Karpas-422 (cell line): ENCODE results near the gene PLEKHG7. TPM values are rescaled to one million over a fixed set of nuclear protein-coding genes. Genes with fewer than 3 reads are reported as not detected.

Experiments
- DNase-seq: peaks from one replicate; pipeline ENCODE4 v3.0.0-alpha.2; 2015
- H2AFZ ChIP-seq: fragments of 200-600 bp; sonication (generic); 2 replicates; pipeline ENCODE4 v1.6.1; 2014; ENCODE audit warnings: antibody characterized with exemption, low read length, mixed read lengths
- H3K27ac ChIP-seq: fragments of 200-600 bp; sonication (generic); 2 replicates; pipeline ENCODE4 v1.5.1; 2014; ENCODE audit warnings: mild to moderate bottlenecking, low read length, moderate library complexity
- H3K27me3 ChIP-seq: fragments of 200-600 bp; sonication (generic); 2 replicates; pipeline ENCODE4 v1.6.1; 2014; ENCODE audit warnings: low read length, mixed read lengths
- H3K36me3 ChIP-seq: fragments of 200-600 bp; sonication (generic); 2 replicates; pipeline ENCODE4 v1.6.1; 2014; ENCODE audit warnings: low read length, mixed read lengths; ENCODE audit not compliant: insufficient read depth
- H3K4me1 ChIP-seq: fragments of 200-600 bp; sonication (generic); 2 replicates; pipeline ENCODE4 v1.6.1; 2014; ENCODE audit warnings: mild to moderate bottlenecking, low read length, mixed read lengths
- H3K4me2 ChIP-seq: fragments of 200-600 bp; sonication (generic); 2 replicates; pipeline ENCODE4 v1.6.1; 2014; ENCODE audit warnings: low read length, low read depth, mild to moderate bottlenecking; ENCODE audit not compliant: poor library complexity, severe bottlenecking
- H3K4me3 ChIP-seq: fragments of 200-600 bp; sonication (generic); 2 replicates; pipeline ENCODE4 v1.5.1; 2014; ENCODE audit warnings: mild to moderate bottlenecking, antibody characterized with exemption, low read length, mixed read lengths
- H3K79me2 ChIP-seq: fragments of 200-600 bp; sonication (generic); 2 replicates; pipeline ENCODE4 v1.6.1; 2014; ENCODE audit warnings: mild to moderate bottlenecking, low read length, mixed read lengths
- H3K9ac ChIP-seq: fragments of 200-600 bp; sonication (generic); 2 replicates; pipeline ENCODE4 v1.6.0; 2014; ENCODE audit warnings: low read length
- H3K9me2 ChIP-seq: fragments of 200-600 bp; sonication (generic), shearing (Covaris generic); replicated peaks from 2 replicates; pipeline ENCODE4 v1.6.0; 2014; ENCODE audit warnings: mild to moderate bottlenecking, low read length, moderate library complexity; ENCODE audit not compliant: insufficient read depth
- H3K9me3 ChIP-seq: fragments of 300-700, 200-600 bp; sonication (generic); 2 replicates; pipeline ENCODE4 v1.6.1; 2014; ENCODE audit warnings: low read length, mixed read lengths
- H4K20me1 ChIP-seq: fragments of 200-600 bp; sonication (generic); 2 replicates; pipeline ENCODE4 v1.6.1; 2014; ENCODE audit warnings: mild to moderate bottlenecking, antibody characterized with exemption, low read length, low read depth; ENCODE audit not compliant: insufficient read depth
- total RNA-seq: library from RNA; depleted of rRNA; stranded (reverse); fragments of >200 nt; shearing (Covaris generic); gene quantifications from 2 replicates; pipeline ENCODE4 v1.2.3, GENCODE V29; 2014; ENCODE audit warnings: low replicate concordance

The PLEKHG7 gene
- total RNA-seq, 1 experiment from 2014 or later, result not detected

- Histone ChIP-seq H2AFZ (no peak overlapping the region), H3K9me2 (no peaks in the 10 kb centered on the region), H3K4me1 (no peaks in the 10 kb centered on the region), H3K4me2 (no peak overlapping the region), H3K36me3 (no peaks in the 10 kb centered on the region), H3K9ac (no peak overlapping the region), H3K27me3 (no peaks in the 10 kb centered on the region), H4K20me1 (no peaks in the 10 kb centered on the region), H3K4me3 (no peak overlapping the region), H3K9me3 (no peaks in the 10 kb centered on the region), H3K27ac (no peak overlapping the region), H3K79me2 (no peaks in the 10 kb centered on the region)
- DNase-seq, result no peak
Observed at GRCh38 chr12:92718483-92718990, 15.7 kb downstream of the PLEKHG7 start.

- no peaks in the 10 kb centered on the region for H4K20me1 ChIP-seq
- H3K36me3 ChIP-seq, result no peaks in the 10 kb centered on the region
- H2AFZ ChIP-seq, result no peak overlapping the region
- no peak overlapping the region for H3K4me2 ChIP-seq
- H3K9ac ChIP-seq, result no peak overlapping the region
- H3K27ac ChIP-seq, result no peak overlapping the region
- no peaks in the 10 kb centered on the region for H3K27me3 ChIP-seq
- DNase-seq, result no peak
- H3K79me2 ChIP-seq, result no peaks in the 10 kb centered on the region
- H3K9me2 ChIP-seq, result no peaks in the 10 kb centered on the region
- no peaks in the 10 kb centered on the region for H3K4me1 ChIP-seq
- H3K9me3 ChIP-seq, result no peaks in the 10 kb centered on the region
- no peak overlapping the region for H3K4me3 ChIP-seq
Observed at GRCh38 chr12:92719674-92720073, 16.9 kb downstream of the PLEKHG7 start.

GRCh38 chr12:92721130-92721529 lies 18.3 kb downstream of the PLEKHG7 start:
- Histone ChIP-seq H3K4me1 (no peaks in the 10 kb centered on the region), H3K27ac (no peak overlapping the region), H3K4me2 (no peak overlapping the region), H3K79me2 (no peaks in the 10 kb centered on the region), H3K36me3 (no peaks in the 10 kb centered on the region), H3K27me3 (no peaks in the 10 kb centered on the region), H3K9me2 (no peaks in the 10 kb centered on the region), H2AFZ (no peak overlapping the region), H3K4me3 (no peak overlapping the region), H3K9me3 (no peaks in the 10 kb centered on the region), H4K20me1 (no peaks in the 10 kb centered on the region), H3K9ac (no peak overlapping the region)
- DNase-seq, result no peak

- Histone ChIP-seq H3K27ac (no peak overlapping the region), H3K27me3 (no peaks in the 10 kb centered on the region), H3K9ac (no peak overlapping the region), H3K36me3 (no peaks in the 10 kb centered on the region), H3K9me3 (no peaks in the 10 kb centered on the region), H4K20me1 (no peaks in the 10 kb centered on the region), H3K4me2 (no peak overlapping the region), H3K4me3 (no peak overlapping the region), H3K4me1 (no peaks in the 10 kb centered on the region), H3K79me2 (no peaks in the 10 kb centered on the region), H2AFZ (no peak overlapping the region), H3K9me2 (no peaks in the 10 kb centered on the region)
- no peak for DNase-seq
Observed at GRCh38 chr12:92721656-92722055, 18.9 kb downstream of the PLEKHG7 start.

- no peak overlapping the region for H3K9ac ChIP-seq
- no peak overlapping the region for H2AFZ ChIP-seq
- H3K4me1 ChIP-seq, result no peaks in the 10 kb centered on the region
- no peak for DNase-seq
- H3K27ac ChIP-seq, result no peak overlapping the region
- no peaks in the 10 kb centered on the region for H3K9me3 ChIP-seq
- H3K27me3 ChIP-seq, result no peaks in the 10 kb centered on the region
- H3K36me3 ChIP-seq, result no peaks in the 10 kb centered on the region
- no peaks in the 10 kb centered on the region for H3K79me2 ChIP-seq
- no peaks in the 10 kb centered on the region for H4K20me1 ChIP-seq
- no peaks in the 10 kb centered on the region for H3K9me2 ChIP-seq
- H3K4me3 ChIP-seq, result no peak overlapping the region
- H3K4me2 ChIP-seq, result no peak overlapping the region
Observed at GRCh38 chr12:92722897-92723296, 20.1 kb downstream of the PLEKHG7 start.

GRCh38 chr12:92726850-92727249 lies 24.1 kb downstream of the PLEKHG7 start:
- H3K9me3 ChIP-seq, result no peaks in the 10 kb centered on the region
- no peak overlapping the region for H3K27ac ChIP-seq
- H3K36me3 ChIP-seq, result no peaks in the 10 kb centered on the region
- no peaks in the 10 kb centered on the region for H3K9me2 ChIP-seq
- H3K79me2 ChIP-seq, result no peaks in the 10 kb centered on the region
- H3K4me3 ChIP-seq, result no peak overlapping the region
- DNase-seq, result no peak
- no peaks in the 10 kb centered on the region for H4K20me1 ChIP-seq
- H2AFZ ChIP-seq, result no peak overlapping the region
- no peaks in the 10 kb centered on the region for H3K4me1 ChIP-seq
- H3K4me2 ChIP-seq, result no peak overlapping the region
- no peak overlapping the region for H3K9ac ChIP-seq
- no peaks in the 10 kb centered on the region for H3K27me3 ChIP-seq

GRCh38 chr12:92729773-92730305 lies 27.1 kb downstream of the PLEKHG7 start:
- Histone ChIP-seq H3K4me2 (no peak overlapping the region), H3K79me2 (no peaks in the 10 kb centered on the region), H3K27me3 (no peaks in the 10 kb centered on the region), H3K9me3 (no peaks in the 10 kb centered on the region), H3K9ac (no peak overlapping the region), H2AFZ (no peak overlapping the region), H4K20me1 (no peaks in the 10 kb centered on the region), H3K27ac (no peak overlapping the region), H3K9me2 (no peaks in the 10 kb centered on the region), H3K4me1 (no peaks in the 10 kb centered on the region), H3K36me3 (no peaks in the 10 kb centered on the region), H3K4me3 (no peak overlapping the region)
- DNase-seq, result no peak

- Histone ChIP-seq H3K36me3 (no peaks in the 10 kb centered on the region), H3K27ac (no peak overlapping the region), H2AFZ (no peak overlapping the region), H3K9me3 (no peaks in the 10 kb centered on the region), H3K9ac (no peak overlapping the region), H3K4me2 (no peak overlapping the region), H3K9me2 (no peaks in the 10 kb centered on the region), H3K79me2 (no peaks in the 10 kb centered on the region), H3K27me3 (no peaks in the 10 kb centered on the region), H3K4me3 (no peak overlapping the region), H3K4me1 (no peaks in the 10 kb centered on the region), H4K20me1 (no peaks in the 10 kb centered on the region)
- DNase-seq, result no peak
Observed at GRCh38 chr12:92730758-92731157, 28.0 kb downstream of the PLEKHG7 start.

GRCh38 chr12:92732216-92732615 lies 29.4 kb downstream of the PLEKHG7 start:
- Histone ChIP-seq H3K27me3 (no peaks in the 10 kb centered on the region), H4K20me1 (no peaks in the 10 kb centered on the region), H3K4me3 (no peak overlapping the region), H3K27ac (no peak overlapping the region), H3K9me2 (no peaks in the 10 kb centered on the region), H3K9ac (no peak overlapping the region), H3K4me1 (no peaks in the 10 kb centered on the region), H3K79me2 (no peaks in the 10 kb centered on the region), H3K36me3 (no peaks in the 10 kb centered on the region), H3K9me3 (no peaks in the 10 kb centered on the region), H2AFZ (no peak overlapping the region), H3K4me2 (no peak overlapping the region)
- DNase-seq, result no peak
